GM21447 (cell line): ENCODE measurements around the gene CAMP.

Experiments used
- ATAC-seq: cut with Tn5 transposase; IDR thresholded peaks from one replicate; pipeline ENCODE4 v1.9.1; 2021; ENCODE audit not compliant: unreplicated experiment

Gene CAMP

DNA sequence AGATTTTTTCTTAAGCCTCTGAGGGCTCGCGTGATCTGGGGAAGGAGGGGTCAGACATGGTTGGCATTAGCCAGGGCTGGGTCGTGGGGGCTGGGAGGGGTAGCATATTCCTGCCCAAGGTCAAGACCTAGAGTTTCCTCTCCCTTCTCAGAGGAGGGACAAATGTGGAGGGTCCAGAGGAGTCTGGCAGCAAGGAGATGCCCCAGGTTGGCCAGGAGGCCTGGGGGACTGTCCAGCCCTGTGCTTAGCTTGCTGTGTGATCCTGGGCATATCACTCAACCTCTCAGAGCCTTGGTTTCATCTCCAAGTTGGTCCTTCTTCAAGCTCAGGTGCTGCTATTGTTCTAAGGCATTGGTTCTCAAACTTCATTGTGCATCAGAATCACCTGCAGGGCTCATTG is 9.1 kb upstream of the CAMP start:
- ATAC-seq = no peak

- no peak for ATAC-seq
Observed at GRCh38 chr3:48215019-48215418, 8.3 kb upstream of the CAMP start.

- no peak for ATAC-seq
Observed at GRCh38 chr3:48215466-48215865, 7.8 kb upstream of the CAMP start.

- no peak for ATAC-seq
Observed at GRCh38 chr3:48215876-48216275, 7.4 kb upstream of the CAMP start.

- no peak for ATAC-seq
Observed at GRCh38 chr3:48217449-48217848, 5.8 kb upstream of the CAMP start.

- no peak for ATAC-seq
Observed at GRCh38 chr3:48218537-48218936, 4.8 kb upstream of the CAMP start.

- no peak for ATAC-seq
Observed at GRCh38 chr3:48219543-48219942, 3.8 kb upstream of the CAMP start.

DNA sequence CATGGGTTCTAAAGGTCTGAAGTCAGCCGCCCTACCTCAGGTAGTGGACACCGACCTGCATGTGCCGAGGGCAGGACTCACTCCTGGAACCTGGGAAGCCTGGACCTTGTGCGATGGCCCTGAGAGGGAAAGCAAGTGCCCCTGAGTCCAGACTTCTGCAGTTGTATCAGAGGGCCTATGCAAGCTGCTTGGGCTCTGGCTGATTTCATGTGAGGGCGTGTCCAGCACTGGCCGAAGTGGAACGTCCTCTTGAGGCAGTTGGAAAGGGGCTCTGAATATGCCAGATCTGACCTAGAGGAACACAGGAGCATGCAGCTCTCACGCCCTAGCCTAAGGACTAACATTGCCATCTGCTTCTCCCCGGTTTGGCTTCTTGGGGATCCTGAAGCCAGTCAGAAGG is 2.5 kb upstream of the CAMP start:
- ATAC-seq = no peak

GRCh38 chr3:48225587-48225986 is 2.3 kb downstream of the CAMP start:
- no peak for ATAC-seq

DNA sequence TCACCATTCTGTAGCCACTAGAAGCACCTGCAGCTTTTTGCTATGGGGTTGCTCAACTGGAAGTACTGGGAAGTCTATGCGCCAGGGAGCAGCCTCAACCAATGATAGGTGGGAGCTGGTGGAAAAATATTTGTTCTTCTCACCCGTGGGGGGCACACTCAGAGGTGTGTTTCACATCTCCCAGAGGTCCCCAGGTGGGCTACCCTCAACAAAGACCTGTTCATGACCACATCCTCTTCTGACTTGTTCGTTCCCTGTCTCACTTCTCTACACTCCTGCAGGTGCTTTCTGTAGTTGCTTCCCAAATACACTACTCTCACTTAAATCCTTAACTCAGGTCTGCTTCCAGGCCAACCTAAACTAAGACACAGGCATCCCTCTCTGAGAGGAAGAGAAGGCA is 3.6 kb downstream of the CAMP start:
- no peak for ATAC-seq

GRCh38 chr3:48232232-48232631 is 8.9 kb downstream of the CAMP start:
- no peak for ATAC-seq

GRCh38 chr3:48232734-48233133 is 9.4 kb downstream of the CAMP start:
- no peak for ATAC-seq

DNA sequence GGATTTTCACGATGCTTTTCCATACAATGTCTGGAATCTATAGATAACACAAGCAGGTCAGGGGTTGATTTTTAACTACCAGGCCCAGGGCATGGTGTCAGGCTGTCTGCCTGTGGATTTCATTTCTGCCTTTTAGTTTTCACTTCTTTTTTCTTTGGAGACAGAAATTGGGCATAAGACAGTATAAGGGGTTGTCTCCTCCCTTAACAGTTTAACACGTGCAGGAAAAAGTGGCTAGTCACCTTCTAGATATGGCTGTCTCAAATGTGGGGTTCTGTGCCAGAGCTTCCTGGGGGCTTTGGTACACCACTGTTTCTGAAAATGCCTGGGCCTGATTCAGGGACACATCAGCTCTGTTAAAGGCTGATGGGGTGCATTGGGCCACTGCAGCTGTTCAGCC is 10.2 kb downstream of the CAMP start:
- no peak for ATAC-seq

DNA sequence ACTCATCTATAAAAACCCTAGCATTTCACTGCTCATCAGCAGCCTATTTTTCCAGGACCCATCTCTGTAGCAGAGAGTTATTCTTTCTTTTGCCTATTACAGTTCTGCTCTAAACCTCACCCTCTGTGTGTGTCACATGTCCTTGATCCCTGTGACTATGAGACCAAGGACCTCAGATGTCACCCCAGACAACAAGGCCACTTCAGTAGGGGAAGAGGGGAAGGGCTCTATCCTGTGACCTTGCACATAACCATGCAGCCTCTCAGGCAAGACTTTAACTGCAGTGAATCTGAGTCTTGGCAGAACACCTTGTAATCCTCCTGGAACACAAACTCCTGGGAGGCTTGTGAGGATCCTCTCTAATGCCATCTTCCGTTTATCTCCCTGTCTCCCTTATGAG is 13.2 kb downstream of the CAMP start:
- no peak for ATAC-seq

DNA sequence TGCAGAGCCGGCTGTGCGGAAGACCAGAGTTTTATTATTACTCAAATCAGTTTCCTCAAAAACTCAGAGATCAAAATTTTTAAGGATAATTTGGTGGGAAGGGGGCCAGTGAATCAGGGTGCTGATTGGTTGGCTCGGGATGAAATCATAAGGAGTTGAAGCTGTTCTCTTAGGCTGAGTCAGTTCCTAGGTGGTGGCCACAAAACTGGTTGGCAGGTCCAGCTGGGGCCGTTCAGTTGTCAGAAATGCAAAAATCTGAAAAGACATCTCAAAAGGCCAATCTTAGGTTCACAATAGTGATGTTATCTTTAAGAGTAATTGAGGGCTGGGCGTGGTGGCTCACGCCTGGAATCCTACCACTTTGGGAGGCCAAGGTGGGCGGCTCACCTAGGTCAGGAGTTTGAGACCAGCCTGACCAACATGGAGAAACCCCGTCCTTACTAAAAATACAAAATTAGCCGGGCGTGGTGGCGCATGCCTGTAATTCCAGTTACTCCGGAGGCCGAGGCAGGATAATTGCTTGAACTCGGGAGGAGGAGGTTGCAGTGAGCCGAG is 15.3 kb downstream of the CAMP start:
- no peak for ATAC-seq

DNA sequence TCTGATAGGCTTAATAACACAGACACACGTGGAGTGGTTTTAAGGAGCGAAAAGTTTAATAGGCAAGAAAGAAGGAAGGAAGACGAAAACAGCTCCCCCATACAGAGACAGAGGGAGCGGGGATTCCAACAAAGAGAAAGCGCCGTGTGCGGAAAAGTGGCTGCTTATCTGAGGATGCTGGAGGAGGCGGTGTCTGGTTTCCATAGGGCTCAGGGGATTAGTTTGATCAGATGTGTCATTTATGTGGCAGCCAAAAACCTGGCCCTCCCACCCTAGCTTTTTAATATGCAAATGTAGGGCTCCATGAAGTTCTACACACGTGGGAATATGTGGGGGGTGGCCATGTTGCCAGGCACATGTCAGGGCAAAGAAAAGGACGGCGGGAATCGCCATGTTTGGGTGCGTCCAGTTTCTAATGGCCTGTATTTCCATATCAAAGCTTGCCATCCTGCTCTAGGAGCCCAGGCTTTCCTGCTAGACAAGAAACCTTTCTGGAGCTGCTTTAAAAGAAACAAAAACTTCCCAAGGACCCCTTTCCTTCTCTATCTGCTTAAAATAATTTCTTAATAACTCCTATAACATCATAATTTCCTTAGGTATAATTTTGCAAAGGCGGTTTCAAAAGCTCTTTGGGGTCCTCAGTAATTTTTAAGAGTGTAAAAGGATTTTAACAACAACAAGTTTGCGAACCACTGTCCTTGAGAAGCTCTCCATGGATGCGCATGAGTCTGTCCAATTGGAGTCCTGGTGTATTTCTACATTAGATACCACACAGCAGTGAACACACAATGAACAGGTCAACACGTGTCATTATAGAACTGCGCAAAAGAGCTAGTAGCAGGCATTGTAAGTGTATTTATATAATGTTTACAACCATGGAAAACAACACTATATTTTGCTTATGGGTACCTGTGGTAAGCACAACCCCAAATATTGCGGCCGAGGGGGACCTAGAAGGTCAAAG is 17.0 kb downstream of the CAMP start:
- ATAC-seq = no peak

DNA sequence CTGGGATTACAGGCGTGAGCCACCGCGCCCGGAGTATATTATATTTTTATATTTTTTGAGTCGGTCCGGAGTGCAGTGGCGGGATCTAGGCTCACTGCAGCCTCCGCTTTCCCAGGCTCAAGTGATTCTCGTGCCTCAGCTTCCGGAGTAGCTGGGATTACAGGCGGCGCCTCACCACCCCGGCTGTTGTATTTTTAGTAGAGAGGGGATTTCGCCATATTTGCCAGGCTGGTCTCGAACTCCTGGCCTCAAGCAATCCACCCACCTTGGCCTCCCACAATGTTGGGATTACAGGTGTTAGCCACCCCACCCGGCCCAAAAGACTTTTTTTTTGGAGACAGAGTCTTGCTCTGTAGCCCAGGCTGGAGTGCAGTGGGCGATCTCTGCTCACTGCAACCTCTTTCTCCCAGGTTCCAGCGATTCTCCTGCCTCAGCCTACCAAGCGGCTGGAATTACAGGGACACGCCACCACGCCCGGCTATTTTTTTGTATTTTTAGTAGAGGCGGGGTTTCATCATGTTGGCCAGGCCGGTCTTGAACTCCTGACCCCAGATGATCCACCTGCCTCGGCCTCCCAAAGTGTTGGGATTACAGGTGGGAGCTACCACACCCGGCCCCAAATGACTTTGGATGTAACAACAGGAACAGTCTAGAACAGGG is 18.6 kb downstream of the CAMP start:
- ATAC-seq = no peak

DNA sequence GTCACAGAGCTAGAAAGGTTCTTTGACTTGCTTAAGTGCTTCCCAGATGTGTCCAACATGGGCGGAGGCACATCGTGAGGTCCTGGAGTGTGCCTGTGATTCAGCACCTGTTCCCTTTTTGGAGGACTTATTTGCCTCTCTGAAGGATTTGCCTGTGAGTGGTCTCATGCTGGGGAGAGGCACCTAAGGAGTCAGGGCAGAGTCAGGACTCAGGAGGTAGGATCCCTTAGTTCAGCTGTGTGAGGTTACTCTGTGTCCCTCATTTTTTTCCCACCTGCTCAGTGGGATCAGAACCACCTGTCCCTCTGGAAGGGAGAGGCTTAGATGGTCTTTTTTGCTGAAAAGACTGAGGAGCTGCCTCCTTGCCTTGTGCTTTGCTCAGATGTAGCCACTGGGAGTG is 20.6 kb downstream of the CAMP start:
- ATAC-seq = no peak

GRCh38 chr3:48244461-48244860 is 21.2 kb downstream of the CAMP start:
- no peak for ATAC-seq

GRCh38 chr3:48245136-48245535 is 21.8 kb downstream of the CAMP start:
- ATAC-seq = no peak

- no peak for ATAC-seq
Observed at GRCh38 chr3:48247401-48247811, 24.1 kb downstream of the CAMP start.
